ENCODE results near the gene ACSF3. TPM values are rescaled to one million over a fixed set of nuclear protein-coding genes. Genes with fewer than 3 reads are reported as not detected.
"Not testable (repeated sequence)": the region's sequence is repeated elsewhere in the genome, so short reads cannot be mapped to it uniquely, and the experiment has no call there.

ACSF3 gene
- total RNA-seq, 3 donors from 2014 or later (not counting 1 experiment from before 2014, with no cell fraction given) = 45.0 to 71.4 (median 51.6) TPM

DNA sequence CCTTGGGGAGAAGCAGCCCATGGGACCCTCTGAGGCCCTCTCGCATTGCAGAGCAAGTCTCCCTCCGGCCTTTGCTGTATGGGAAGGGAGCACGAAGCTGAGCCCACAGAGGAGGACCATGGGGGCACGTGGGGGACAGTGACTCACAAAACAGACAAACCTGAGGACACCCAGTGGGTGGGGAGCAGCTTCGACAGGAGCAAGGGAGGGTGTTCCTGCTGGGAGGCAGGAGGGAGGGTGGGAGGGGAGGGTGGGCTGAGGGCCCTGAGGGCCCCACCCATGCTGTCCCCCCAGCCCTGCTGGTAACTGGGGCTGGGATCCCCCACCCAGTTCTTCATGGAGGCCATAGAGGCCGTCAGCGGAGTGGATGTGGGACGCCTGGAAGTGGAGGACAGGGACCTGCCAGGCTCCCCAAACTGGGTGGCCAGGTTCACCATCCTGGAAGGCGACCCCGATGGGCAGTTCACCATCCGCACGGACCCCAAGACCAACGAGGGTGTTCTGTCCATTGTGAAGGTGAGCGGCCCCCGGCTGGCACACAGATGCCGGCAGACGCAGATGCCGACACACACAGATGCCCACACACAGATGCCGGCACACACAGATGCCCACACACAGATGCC lies 94.2 kb downstream of the ACSF3 start:
- Mint-ChIP-seq H3K4me1 (peaks cover 0 to 11% of the 10 kb centered on the region in 2 donors), H3K4me3 (no peak overlapping the region), H3K27me3 (ENCODE audit: low read depth in 2 of 2) (no peaks in the 10 kb centered on the region), H3K27ac (peak overlapping the region; percentile 60 to 88), H3K9me3 (no peaks in the 10 kb centered on the region), H3K36me3 (no peaks in the 10 kb centered on the region)
- Histone ChIP-seq H3K27me3 (ENCODE audit: control insufficient read depth, insufficient read depth, low read length) (no peaks in the 10 kb centered on the region), H3K9me3 (ENCODE audit: control insufficient read depth, insufficient read depth, low read length) (no peaks in the 10 kb centered on the region), H3K27ac (ENCODE audit: low read length) (no peak overlapping the region), H3K36me3 (ENCODE audit: control insufficient read depth, insufficient read depth, low read length) (no peaks in the 10 kb centered on the region), H3K4me1 (ENCODE audit: control insufficient read depth, insufficient read depth, low read length) (peaks cover 4% of the 10 kb centered on the region), H3K4me3 (ENCODE audit: low read length) (no peak overlapping the region)
- 74% methylated on average over 19 of the region's 19 CpGs for WGBS (ENCODE audit: insufficient coverage)
- DNase-seq (peak in 1 of 2 donors; percentile 52), ATAC-seq (peak; percentile 14 to 30 (median 17))
- TF ChIP-seq, protein P1, sequence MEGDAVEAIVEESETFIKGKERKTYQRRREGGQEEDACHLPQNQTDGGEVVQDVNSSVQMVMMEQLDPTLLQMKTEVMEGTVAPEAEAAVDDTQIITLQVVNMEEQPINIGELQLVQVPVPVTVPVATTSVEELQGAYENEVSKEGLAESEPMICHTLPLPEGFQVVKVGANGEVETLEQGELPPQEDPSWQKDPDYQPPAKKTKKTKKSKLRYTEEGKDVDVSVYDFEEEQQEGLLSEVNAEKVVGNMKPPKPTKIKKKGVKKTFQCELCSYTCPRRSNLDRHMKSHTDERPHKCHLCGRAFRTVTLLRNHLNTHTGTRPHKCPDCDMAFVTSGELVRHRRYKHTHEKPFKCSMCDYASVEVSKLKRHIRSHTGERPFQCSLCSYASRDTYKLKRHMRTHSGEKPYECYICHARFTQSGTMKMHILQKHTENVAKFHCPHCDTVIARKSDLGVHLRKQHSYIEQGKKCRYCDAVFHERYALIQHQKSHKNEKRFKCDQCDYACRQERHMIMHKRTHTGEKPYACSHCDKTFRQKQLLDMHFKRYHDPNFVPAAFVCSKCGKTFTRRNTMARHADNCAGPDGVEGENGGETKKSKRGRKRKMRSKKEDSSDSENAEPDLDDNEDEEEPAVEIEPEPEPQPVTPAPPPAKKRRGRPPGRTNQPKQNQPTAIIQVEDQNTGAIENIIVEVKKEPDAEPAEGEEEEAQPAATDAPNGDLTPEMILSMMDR (IDR thresholded peaks at IDR 0.05) = no peak
- intact Hi-C loops (cut with micrococcal nuclease) = no loop called here

DNA sequence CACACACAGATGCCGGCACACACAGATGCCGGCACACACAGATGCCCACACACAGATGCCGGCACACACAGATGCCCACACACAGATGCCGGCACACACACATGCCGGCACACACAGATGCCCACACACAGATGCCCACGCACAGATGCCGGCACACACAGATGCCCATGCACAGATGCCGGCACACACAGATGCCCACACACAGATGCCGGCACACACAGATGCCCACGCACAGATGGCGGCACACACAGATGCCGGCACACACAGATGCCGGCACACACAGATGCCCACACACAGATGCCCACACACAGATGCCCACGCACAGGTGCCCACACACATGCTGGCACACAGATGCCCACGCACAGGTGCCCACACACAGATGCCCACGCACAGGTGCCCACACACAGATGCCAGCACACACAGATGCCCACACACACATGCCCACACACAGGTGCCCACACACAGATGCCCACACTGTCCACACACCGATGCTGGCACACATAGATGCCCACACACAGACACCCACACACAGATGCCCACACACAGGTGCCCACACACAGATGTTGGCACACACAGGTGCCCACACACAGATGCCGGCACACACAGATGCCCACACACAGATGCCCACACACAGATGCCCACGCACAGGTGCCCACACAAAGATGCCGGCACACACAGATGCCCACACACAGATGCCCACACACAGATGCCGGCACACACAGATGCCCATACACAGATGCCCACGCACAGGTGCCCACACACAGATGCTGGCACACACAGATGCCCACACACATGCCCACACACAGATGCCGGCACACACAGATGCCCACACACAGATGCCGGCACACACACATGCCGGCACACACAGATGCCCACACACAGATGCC lies 95.1 kb downstream of the ACSF3 start:
- H3K27ac ChIP-seq (ENCODE audit: low read length); H3K27me3 ChIP-seq (ENCODE audit: control insufficient read depth, insufficient read depth, low read length); H3K36me3 Mint-ChIP-seq; H3K4me3 ChIP-seq (ENCODE audit: low read length); intact Hi-C loops (cut with micrococcal nuclease); H3K9me3 Mint-ChIP-seq; H3K4me3 Mint-ChIP-seq; H3K36me3 ChIP-seq (ENCODE audit: control insufficient read depth, insufficient read depth, low read length); DNase-seq; ATAC-seq; H3K27me3 Mint-ChIP-seq (ENCODE audit: low read depth in 2 of 2); H3K9me3 ChIP-seq (ENCODE audit: control insufficient read depth, insufficient read depth, low read length): not testable (repeated sequence)
- peak overlapping the region; percentile 6 to 69 for H3K27ac Mint-ChIP-seq
- WGBS (ENCODE audit: insufficient coverage) = 91% methylated on average over 25 of the region's 25 CpGs
- H3K4me1 Mint-ChIP-seq = peaks cover 0 to 11% of the 10 kb centered on the region in 2 donors
- peaks cover 10% of the 10 kb centered on the region for H3K4me1 ChIP-seq (ENCODE audit: control insufficient read depth, insufficient read depth, low read length)

DNA sequence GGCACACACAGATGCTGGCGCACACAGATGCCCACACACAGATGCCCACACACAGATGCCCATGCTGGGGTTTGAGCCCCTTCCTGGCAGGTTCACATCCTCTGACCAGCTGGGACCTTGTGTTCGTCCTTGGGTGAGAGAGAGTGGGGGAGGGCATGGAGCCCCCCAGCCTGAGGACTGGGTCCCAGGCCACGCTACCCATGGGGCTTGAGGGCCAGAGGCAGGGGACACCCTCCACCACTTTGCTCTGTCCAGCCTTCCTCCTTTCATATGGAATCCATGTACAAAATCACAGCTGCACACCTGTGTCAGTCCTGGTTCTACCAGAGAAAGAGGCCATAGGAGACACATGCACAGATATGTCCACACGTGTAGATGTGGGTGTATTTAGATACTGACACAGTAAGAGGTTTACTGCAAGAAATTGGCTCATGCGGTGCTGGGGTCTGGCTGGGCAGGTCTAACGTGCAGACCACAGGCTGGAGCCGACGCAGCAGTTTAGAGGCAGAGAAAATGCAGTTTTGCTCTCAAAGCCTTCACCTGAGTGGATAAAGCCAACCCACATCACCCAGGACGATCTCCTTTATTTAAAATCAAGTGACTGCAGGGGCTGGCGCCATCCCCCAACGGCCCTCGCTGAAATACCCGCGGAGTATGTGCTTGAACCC lies 95.8 kb downstream of the ACSF3 start:
- H3K9me3 Mint-ChIP-seq = no peaks in the 10 kb centered on the region
- intact Hi-C loops (cut with micrococcal nuclease) = no loop called here
- WGBS (ENCODE audit: insufficient coverage) = 65% methylated on average over 14 of the region's 14 CpGs
- H3K36me3 Mint-ChIP-seq = no peaks in the 10 kb centered on the region
- DNase-seq (peak in 1 of 2 donors; percentile 33), ATAC-seq (no peak)
- Histone ChIP-seq H3K9me3 (ENCODE audit: control insufficient read depth, insufficient read depth, low read length) (no peaks in the 10 kb centered on the region), H3K36me3 (ENCODE audit: control insufficient read depth, insufficient read depth, low read length) (no peaks in the 10 kb centered on the region), H3K27ac (ENCODE audit: low read length) (no peak overlapping the region), H3K4me1 (ENCODE audit: control insufficient read depth, insufficient read depth, low read length) (peaks cover 10% of the 10 kb centered on the region), H3K4me3 (ENCODE audit: low read length) (no peak overlapping the region), H3K27me3 (ENCODE audit: control insufficient read depth, insufficient read depth, low read length) (no peaks in the 10 kb centered on the region)
- TF ChIP-seq, protein P1 (IDR thresholded peaks at IDR 0.05) = no peak
- H3K27me3 Mint-ChIP-seq (ENCODE audit: low read depth in 2 of 2) = no peaks in the 10 kb centered on the region
- H3K27ac Mint-ChIP-seq = peak overlapping the region; percentile 6 to 69
- peaks cover 0 to 11% of the 10 kb centered on the region in 2 donors for H3K4me1 Mint-ChIP-seq
- H3K4me3 Mint-ChIP-seq = no peak overlapping the region

All from natural killer cell (primary cell).